Activated B cell treated with CpG ODN at 0.5 μM for 24 hours (primary cell): ENCODE results near the gene INPP5A. TPM values are rescaled to one million over a fixed set of nuclear protein-coding genes. Genes with fewer than 3 reads are reported as not detected.

Experiments
- ATAC-seq: fragments of 200-7000 bp; cut with Tn5 transposase; one replicate; pipeline ENCODE4 v1.10.0; 2021; ENCODE audit warnings: low read depth, mild to moderate bottlenecking, moderate library complexity
- CTCF ChIA-PET: fragments of 350-600 bp; sonication (Branson Sonifier 250); formaldehyde crosslinking; loops from one replicate; lab custom pipeline; 2021; ENCODE audit warnings: antibody characterized with exemption; lab: Charles Lee
- POLR2A ChIA-PET: fragments of 350-600 bp; sonication (Branson Sonifier 250); formaldehyde crosslinking; loops from one replicate; lab custom pipeline; 2021; ENCODE audit warnings: antibody characterized with exemption; lab: Charles Lee
- DNase-seq: peaks from one replicate; pipeline ENCODE4 v3.0.0; 2022
- H3K27ac Mint-ChIP-seq: one replicate; pipeline ENCODE4 v1.8.0; 2020; ENCODE audit warnings: mixed read lengths
- H3K27me3 Mint-ChIP-seq: one replicate; pipeline ENCODE4 v1.8.0; 2021; ENCODE audit warnings: mixed read lengths
- H3K36me3 Mint-ChIP-seq: one replicate; pipeline ENCODE4 v1.8.0; 2021; ENCODE audit warnings: low read depth, mixed read lengths
- H3K4me1 Mint-ChIP-seq: one replicate; pipeline ENCODE4 v1.8.0; 2021; ENCODE audit warnings: mixed read lengths
- H3K4me3 Mint-ChIP-seq: one replicate; pipeline ENCODE4 v1.8.0; 2020; ENCODE audit warnings: mild to moderate bottlenecking, mixed read lengths
- H3K9me3 Mint-ChIP-seq: one replicate; pipeline ENCODE4 v1.8.0; 2020; ENCODE audit warnings: mixed read lengths
- CTCF ChIP-seq: fragments of 200-600 bp; IDR thresholded peaks from one replicate; pipeline ENCODE4 v1.8.0; 2022; ENCODE audit warnings: antibody characterized with exemption, mild to moderate bottlenecking
- intact Hi-C: fragments of 100-400 bp; cut with micrococcal nuclease; formaldehyde crosslinking; loops from one replicate; pipeline ENCODE4 v1.15.1; 2024
- total RNA-seq: library from RNA; stranded (reverse); gene quantifications from 2 replicates; pipeline ENCODE4 v1.2.3, GENCODE V29; 2022

INPP5A gene
- total RNA-seq, 1 donor from 2014 or later = 24.9 TPM

GRCh38 chr10:132730573-132730953 is 193.0 kb downstream of the INPP5A start:
- Mint-ChIP-seq H3K27ac (no peak overlapping the region), H3K4me1 (no peaks in the 10 kb centered on the region), H3K36me3 (peaks cover 53% of the 10 kb centered on the region), H3K4me3 (no peak overlapping the region), H3K27me3 (no peaks in the 10 kb centered on the region), H3K9me3 (no peaks in the 10 kb centered on the region)
- DNase-seq = no peak
- no peak for TF ChIP-seq CTCF
- intact Hi-C loops = no loop called here
- no peak for ATAC-seq
- POLR2A ChIA-PET = no interaction called here
- CTCF ChIA-PET = no interaction called here

- Mint-ChIP-seq H3K4me3 (no peak overlapping the region), H3K9me3 (no peaks in the 10 kb centered on the region), H3K27ac (no peak overlapping the region), H3K4me1 (no peaks in the 10 kb centered on the region), H3K36me3 (peaks cover 40% of the 10 kb centered on the region), H3K27me3 (no peaks in the 10 kb centered on the region)
- ATAC-seq (no peak), DNase-seq (no peak)
- TF ChIP-seq CTCF = no peak
- intact Hi-C loops = no loop called here
- ChIA-PET POLR2A (no interaction called here), CTCF (no interaction called here)
Observed at GRCh38 chr10:132732518-132732917, 194.9 kb downstream of the INPP5A start.

- peaks cover 33% of the 10 kb centered on the region for H3K36me3 Mint-ChIP-seq
- no peak overlapping the region for H3K4me3 Mint-ChIP-seq
- H3K4me1 Mint-ChIP-seq = no peaks in the 10 kb centered on the region
- no peak for TF ChIP-seq CTCF
- ChIA-PET POLR2A (no interaction called here), CTCF (no interaction called here)
- DNase-seq (no peak), ATAC-seq (no peak)
- no peak overlapping the region for H3K27ac Mint-ChIP-seq
- no peaks in the 10 kb centered on the region for H3K27me3 Mint-ChIP-seq
- intact Hi-C loops = no loop called here
- no peaks in the 10 kb centered on the region for H3K9me3 Mint-ChIP-seq
Observed at GRCh38 chr10:132733926-132734325, 196.3 kb downstream of the INPP5A start.

- POLR2A ChIA-PET = no interaction called here
- no peak overlapping the region for H3K4me3 Mint-ChIP-seq
- no peak overlapping the region for H3K27ac Mint-ChIP-seq
Observed at GRCh38 chr10:132735341-132735775, 197.8 kb downstream of the INPP5A start.

GRCh38 chr10:132735923-132736391 is 198.4 kb downstream of the INPP5A start:
- POLR2A ChIA-PET = no interaction called here
- ATAC-seq (no peak), DNase-seq (no peak)
- Mint-ChIP-seq H3K27ac (no peak overlapping the region), H3K9me3 (no peaks in the 10 kb centered on the region), H3K27me3 (no peaks in the 10 kb centered on the region), H3K4me3 (no peak overlapping the region), H3K4me1 (no peaks in the 10 kb centered on the region), H3K36me3 (peaks cover 30% of the 10 kb centered on the region)
- TF ChIP-seq CTCF = no peak
- intact Hi-C loops = no loop called here
- CTCF ChIA-PET = no interaction called here

More at GRCh38 chr10:132735341-132735775, 197.8 kb downstream of the INPP5A start:
- DNase-seq (no peak), ATAC-seq (no peak)
- intact Hi-C loops = no loop called here
- Mint-ChIP-seq H3K36me3 (peaks cover 30% of the 10 kb centered on the region), H3K27me3 (no peaks in the 10 kb centered on the region), H3K9me3 (no peaks in the 10 kb centered on the region), H3K4me1 (no peaks in the 10 kb centered on the region)
- CTCF ChIA-PET = no interaction called here
- no peak for TF ChIP-seq CTCF
